D341Med (cell line): ENCODE data around the gene MPHOSPH6.
"Not testable (repeated sequence)": the region's sequence is repeated elsewhere in the genome, so short reads cannot be mapped to it uniquely, and the experiment has no call there.

Experiments used
- DNase-seq: peaks from one replicate; pipeline ENCODE4 v3.0.0; 2012; ENCODE audit warnings: low spot score

Gene MPHOSPH6

DNA sequence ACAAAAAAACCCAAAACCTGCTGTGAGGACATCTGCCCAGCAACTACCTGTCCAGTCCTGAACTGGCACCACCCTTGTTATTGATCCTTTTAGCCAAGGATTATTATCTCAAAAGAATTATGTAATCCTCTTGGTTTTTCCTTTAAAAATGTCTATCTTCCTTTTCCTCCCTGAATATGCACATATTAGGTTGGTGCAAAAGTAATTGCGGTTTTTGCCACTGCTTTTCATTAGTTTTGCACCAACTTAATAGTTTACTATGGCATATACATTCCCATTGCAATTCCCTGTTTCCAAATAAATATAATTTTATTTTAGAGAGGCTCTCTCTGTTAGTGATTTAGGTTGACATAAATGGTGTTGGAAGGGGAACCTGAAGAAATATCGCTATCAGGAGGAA, 51.3 kb downstream of the MPHOSPH6 start:
- DNase-seq, result no peak

DNA sequence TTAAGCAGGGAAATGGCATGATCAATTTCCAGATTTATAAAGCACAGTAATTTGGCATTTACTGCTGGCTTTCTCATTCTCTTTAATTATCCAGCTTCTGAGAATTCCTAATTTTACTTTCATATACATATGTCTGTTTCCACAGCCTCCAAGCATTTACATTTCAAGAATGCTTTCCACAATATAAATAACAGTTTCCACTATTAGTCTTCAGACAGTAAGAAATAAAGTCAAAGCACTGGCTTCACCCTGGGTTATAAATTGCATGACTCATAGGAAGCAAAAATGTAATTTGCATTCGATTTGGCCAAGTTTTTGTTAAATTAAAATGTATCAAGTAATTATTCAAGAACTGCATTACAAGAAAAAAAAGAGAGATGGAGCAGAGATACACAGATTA, 53.5 kb downstream of the MPHOSPH6 start:
- DNase-seq, result no peak

DNA sequence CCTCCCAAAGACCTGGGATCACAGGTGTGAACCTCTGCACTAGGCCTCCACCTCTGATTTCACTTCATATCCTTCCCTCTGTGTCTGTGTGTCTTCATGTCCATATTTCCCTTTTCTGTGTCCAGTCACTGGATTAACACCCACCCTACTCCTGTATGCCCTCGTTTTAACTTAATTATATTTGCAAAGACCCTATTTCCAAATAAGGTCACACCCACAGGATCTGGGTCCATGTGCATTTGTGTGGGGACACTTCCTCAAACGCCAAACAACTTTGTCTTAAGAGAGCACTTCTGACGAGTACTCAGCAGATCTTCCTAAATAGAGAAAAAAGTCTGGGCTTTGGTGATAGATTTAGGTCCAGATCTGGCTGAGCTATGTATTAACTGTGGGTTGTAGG, 56.3 kb downstream of the MPHOSPH6 start:
- no peak for DNase-seq

DNA sequence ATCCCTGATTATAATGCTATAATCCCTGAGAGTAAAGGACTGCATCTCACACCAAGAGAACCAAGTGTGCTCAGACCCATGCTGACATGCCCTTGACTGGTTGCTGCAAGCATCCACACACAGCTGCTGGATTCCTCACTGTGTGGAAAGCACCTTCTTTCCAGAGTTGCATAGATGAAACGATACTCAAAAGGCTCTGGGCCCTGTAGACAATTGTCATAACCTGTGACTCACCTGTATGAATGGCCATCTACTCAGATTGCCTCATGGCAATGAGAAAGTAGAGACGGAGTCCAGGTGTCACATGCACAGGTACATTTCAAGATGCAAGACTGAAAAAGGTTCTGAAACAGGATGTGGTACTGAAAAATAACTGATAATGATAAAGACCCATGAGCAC, 58.1 kb downstream of the MPHOSPH6 start:
- no peak for DNase-seq

DNA sequence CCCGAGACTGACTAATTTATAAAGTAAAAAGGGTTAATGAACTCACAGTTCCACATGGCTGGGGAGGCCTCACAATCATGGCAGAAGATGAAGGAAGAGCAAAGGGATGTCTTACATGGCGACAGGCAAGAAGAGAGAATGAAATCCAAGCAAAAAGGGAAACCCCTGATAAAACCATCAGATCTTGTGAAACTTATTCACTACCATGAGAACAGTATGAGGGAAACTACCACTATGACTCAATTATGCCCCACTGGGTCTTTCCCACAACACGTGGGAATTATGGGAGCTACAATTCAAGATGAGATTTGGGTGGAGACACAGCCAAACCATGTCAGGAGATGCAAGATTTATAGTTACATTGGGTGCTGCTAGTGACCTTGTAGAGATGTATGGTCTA, 60.8 kb downstream of the MPHOSPH6 start:
- DNase-seq, result not testable (repeated sequence)

DNA sequence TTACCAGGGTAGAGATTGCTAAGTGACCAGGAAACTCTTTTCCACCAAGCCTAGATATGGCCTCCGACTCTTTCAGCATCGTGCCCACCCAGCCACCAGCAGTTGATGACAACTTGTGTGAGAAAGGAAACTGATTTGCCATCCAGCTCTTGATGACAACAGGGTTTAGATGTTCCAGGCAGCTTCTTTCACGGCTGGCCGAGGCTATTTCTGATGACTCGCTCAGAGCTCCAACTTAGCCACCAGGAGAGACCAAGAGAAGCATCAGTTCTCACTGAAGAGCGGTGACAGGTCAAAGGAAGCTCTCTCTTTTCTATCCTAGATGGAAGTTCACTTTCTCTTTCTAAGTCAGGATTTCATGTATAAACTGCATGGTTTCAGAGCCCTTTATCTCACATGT, 61.2 kb downstream of the MPHOSPH6 start:
- DNase-seq, result no peak

DNA sequence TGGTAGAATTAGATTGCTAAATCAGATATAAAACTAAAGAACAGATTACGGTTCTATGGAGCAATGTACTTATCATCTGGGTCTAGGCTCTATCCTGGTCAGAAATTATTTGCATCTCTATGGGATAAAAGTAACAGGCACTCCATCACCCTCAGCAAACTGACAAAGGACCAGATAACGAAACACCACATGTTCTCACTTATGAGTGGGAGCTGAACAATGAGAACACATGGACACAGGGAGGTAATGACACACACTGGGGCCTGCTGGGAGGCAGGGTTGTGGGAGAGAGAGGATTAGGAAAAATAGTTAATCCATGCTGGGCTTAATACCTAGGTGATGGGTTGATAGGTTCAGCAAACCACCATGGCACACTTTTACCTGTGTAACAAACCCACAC, 61.9 kb downstream of the MPHOSPH6 start:
- peak; percentile 49 for DNase-seq

DNA sequence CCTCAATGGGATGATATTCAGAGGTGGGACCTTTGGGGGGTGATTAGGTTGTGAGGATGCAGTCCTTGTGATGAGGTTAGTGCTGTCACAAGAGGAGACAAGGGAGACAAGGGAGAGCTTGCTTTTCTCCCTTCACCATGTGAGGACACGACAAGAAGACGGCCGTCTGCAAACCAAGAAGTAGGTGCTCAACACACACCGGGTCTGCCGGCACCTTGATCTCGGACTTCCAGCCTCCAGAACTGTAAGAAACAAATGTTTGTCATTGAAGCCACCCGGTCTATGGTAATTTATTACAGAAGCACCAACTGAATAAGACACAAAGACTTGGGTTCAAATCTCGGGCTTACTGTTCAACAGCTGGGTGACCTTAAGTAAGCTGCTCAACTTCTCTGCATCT, 64.9 kb downstream of the MPHOSPH6 start:
- no peak for DNase-seq
